H9 (cell line): ENCODE results near the gene CCBE1. TPM values are rescaled to one million over a fixed set of nuclear protein-coding genes. Genes with fewer than 3 reads are reported as not detected.

Experiments
- DNase-seq: peaks from one replicate; pipeline ENCODE4 v3.0.0-alpha.2; 2017
- H2AFZ ChIP-seq: one replicate; pipeline ENCODE4 v1.6.1; 2013; ENCODE audit warnings: mild to moderate bottlenecking, low read length, control low read depth, moderate library complexity
- H2AK5ac ChIP-seq: 2 replicates; pipeline ENCODE4 v1.6.1; 2013; ENCODE audit warnings: low read length, control low read depth, mixed read lengths; ENCODE audit not compliant: insufficient read length
- H2BK120ac ChIP-seq: one replicate; pipeline ENCODE4 v1.6.1; 2013; ENCODE audit warnings: low read depth, mild to moderate bottlenecking, low read length, control low read depth, inconsistent platforms; ENCODE audit not compliant: poor library complexity, severe bottlenecking
- H2BK12ac ChIP-seq: 2 replicates; pipeline ENCODE4 v1.6.1; 2013; ENCODE audit warnings: low read length, control low read depth, mixed read lengths, low read depth; ENCODE audit not compliant: insufficient read length
- H2BK15ac ChIP-seq: 2 replicates; pipeline ENCODE4 v1.6.1; 2013; ENCODE audit warnings: low read depth, low read length, control low read depth
- H2BK20ac ChIP-seq: one replicate; pipeline ENCODE4 v1.6.1; 2013; ENCODE audit warnings: low read depth, mild to moderate bottlenecking, low read length, control low read depth, inconsistent platforms; ENCODE audit not compliant: poor library complexity, severe bottlenecking
- H2BK5ac ChIP-seq: 2 replicates; pipeline ENCODE4 v1.6.1; 2013; ENCODE audit warnings: low read length, control low read depth, mixed read lengths; ENCODE audit not compliant: insufficient read length
- H3K14ac ChIP-seq: 2 replicates; pipeline ENCODE4 v1.6.1; 2013; ENCODE audit warnings: low read length, control low read depth; ENCODE audit not compliant: insufficient read depth
- H3K18ac ChIP-seq: 2 replicates; pipeline ENCODE4 v1.6.1; 2013; ENCODE audit warnings: low read depth, mild to moderate bottlenecking, mixed read lengths, low read length, control low read depth; ENCODE audit not compliant: insufficient read length
- H3K23ac ChIP-seq: 2 replicates; pipeline ENCODE4 v1.6.1; 2013; ENCODE audit warnings: low read length, control low read depth, mixed read lengths, low read depth; ENCODE audit not compliant: insufficient read length
- H3K23me2 ChIP-seq: 2 replicates; pipeline ENCODE4 v1.6.1; 2013; ENCODE audit warnings: low read depth, mild to moderate bottlenecking, mixed read lengths, low read length, control low read depth; ENCODE audit not compliant: insufficient read length, poor library complexity, severe bottlenecking
- H3K27ac ChIP-seq: 2 replicates; pipeline ENCODE4 v1.5.1; 2013; ENCODE audit warnings: low read length, control low read depth, mixed read lengths, low read depth; ENCODE audit not compliant: insufficient read length
- H3K27me3 ChIP-seq: 2 replicates; pipeline ENCODE4 v1.6.1; 2013; ENCODE audit warnings: low read length, control low read depth, inconsistent platforms; ENCODE audit not compliant: insufficient read depth
- H3K4ac ChIP-seq: 2 replicates; pipeline ENCODE4 v1.6.1; 2013; ENCODE audit warnings: low read depth, mild to moderate bottlenecking, control low read depth, inconsistent platforms, low read length, moderate library complexity
- H3K4me1 ChIP-seq: 2 replicates; pipeline ENCODE4 v1.6.1; 2013; ENCODE audit warnings: low read length, control low read depth, inconsistent platforms; ENCODE audit not compliant: insufficient read depth
- H3K4me2 ChIP-seq: 2 replicates; pipeline ENCODE4 v1.6.1; 2013; ENCODE audit warnings: low read length, control low read depth, mixed read lengths; ENCODE audit not compliant: insufficient read length, insufficient read depth
- H3K56ac ChIP-seq: 2 replicates; pipeline ENCODE4 v1.6.1; 2013; ENCODE audit warnings: low read depth, mild to moderate bottlenecking, mixed read lengths, low read length, control low read depth; ENCODE audit not compliant: insufficient read length
- H3K79me1 ChIP-seq: 2 replicates; pipeline ENCODE4 v1.6.1; 2013; ENCODE audit warnings: low read depth, mild to moderate bottlenecking, moderate library complexity, low read length, control low read depth, inconsistent platforms; ENCODE audit not compliant: insufficient read depth, poor library complexity, severe bottlenecking
- H3K79me2 ChIP-seq: 2 replicates; pipeline ENCODE4 v1.6.1; 2013; ENCODE audit warnings: low read length, control low read depth, inconsistent platforms; ENCODE audit not compliant: insufficient read depth
- H3K9ac ChIP-seq: 2 replicates; pipeline ENCODE4 v1.6.1; 2013; ENCODE audit warnings: low read length, control low read depth, mixed read lengths; ENCODE audit not compliant: insufficient read length; ENCODE audit errors: extremely low read depth
- H3K9me3 ChIP-seq: one replicate; pipeline ENCODE4 v1.6.1; 2013; ENCODE audit warnings: low read depth, low read length, inconsistent platforms; ENCODE audit not compliant: control insufficient read depth
- H3T11ph ChIP-seq: one replicate; pipeline ENCODE4 v1.6.1; 2013; ENCODE audit warnings: mild to moderate bottlenecking, low read length, control low read depth, inconsistent platforms
- H4K20me1 ChIP-seq: one replicate; pipeline ENCODE4 v1.6.1; 2013; ENCODE audit not compliant: control insufficient read depth, insufficient read length, insufficient read depth
- H4K5ac ChIP-seq: 2 replicates; pipeline ENCODE4 v1.6.1; 2013; ENCODE audit warnings: low read depth, mild to moderate bottlenecking, mixed read lengths, low read length, control low read depth; ENCODE audit not compliant: insufficient read length
- H4K8ac ChIP-seq: replicated peaks from 2 replicates; pipeline ENCODE4 v1.6.1; 2013; ENCODE audit warnings: low read length, control low read depth, mixed read lengths, low read depth; ENCODE audit not compliant: insufficient read length
- H4K91ac ChIP-seq: 2 replicates; pipeline ENCODE4 v1.6.1; 2013; ENCODE audit warnings: low read depth, mild to moderate bottlenecking, moderate library complexity, mixed read lengths, low read length, control low read depth; ENCODE audit not compliant: insufficient read length
- H3K27ac Mint-ChIP-seq, 3 experiments: 2 replicates in 2 of 3; 3 replicates in 1 of 3; pipeline ENCODE4 v1.8.0; 2020 to 2021; ENCODE audit warnings: mixed read lengths in 3 of 3, mild to moderate bottlenecking in 1 of 3, moderate library complexity in 1 of 3
- H3K27me3 Mint-ChIP-seq: 2 replicates; pipeline ENCODE4 v1.8.0; 2021; ENCODE audit warnings: low read depth, mild to moderate bottlenecking, moderate library complexity, mixed read lengths
- H3K36me3 Mint-ChIP-seq, 3 experiments: 2 replicates in 2 of 3; 3 replicates in 1 of 3; pipeline ENCODE4 v1.8.0; 2020 to 2021; ENCODE audit warnings: low read depth in 3 of 3, mixed read lengths in 3 of 3; ENCODE audit not compliant: insufficient read depth in 1 of 3
- H3K4me1 Mint-ChIP-seq, 2 experiments: 2 replicates each; pipeline ENCODE4 v1.8.0; 2020; ENCODE audit warnings: mixed read lengths in 2 of 2
- H3K4me3 Mint-ChIP-seq, 2 experiments: 2 replicates in 1 of 2; 3 replicates in 1 of 2; pipeline ENCODE4 v1.8.0; 2020 to 2021; ENCODE audit warnings: mild to moderate bottlenecking in 2 of 2, mixed read lengths in 2 of 2, moderate library complexity in 1 of 2
- H3K9me3 Mint-ChIP-seq, 2 experiments: 2 replicates in 1 of 2; 3 replicates in 1 of 2; pipeline ENCODE4 v1.8.0; 2020; ENCODE audit warnings: mild to moderate bottlenecking in 2 of 2, mixed read lengths in 2 of 2, moderate library complexity in 1 of 2
- WGBS: extraction: QIAGEN DNeasy Blood & Tissue Kit; methylation state at CpG from one replicate; pipeline ENCODE4 v1.1.7; 2013; ENCODE audit warnings: missing lambda C conversion rate, low lambda C conversion rate, mixed read lengths; ENCODE audit not compliant: insufficient read length; ENCODE audit errors: extremely low coverage; 5-methylcytosine and 5-hydroxymethylcytosine counted together
- total RNA-seq: library from RNA; stranded (reverse); gene quantifications from 2 replicates; pipeline ENCODE4 v1.2.1, GENCODE V29; 2021
- TF ChIP-seq, protein P1 (sequence below): fragments of 200-600 bp; sonication (generic); conservative IDR thresholded peaks from 3 replicates; pipeline ENCODE4 v1.8.0; 2021; ENCODE audit warnings: antibody characterized with exemption, mild to moderate bottlenecking

Gene CCBE1
- total RNA-seq, 1 experiment from 2014 or later, result 0.39 TPM

- H3K4me1 ChIP-seq, result no peaks in the 10 kb centered on the region
- no peak overlapping the region for H2AK5ac ChIP-seq
- no peak overlapping the region for H3K27ac Mint-ChIP-seq
- peaks cover 0 to 4% (median 0%) of the 10 kb centered on the region in 3 experiments; a peak in 3 of 7 replicates for H3K36me3 Mint-ChIP-seq
- H4K20me1 ChIP-seq, result no peaks in the 10 kb centered on the region
- H3K4ac ChIP-seq, result no peak overlapping the region
- no peaks in the 10 kb centered on the region for H3K79me1 ChIP-seq
- no peaks in the 10 kb centered on the region for H3K27me3 Mint-ChIP-seq
- H3K9me3 ChIP-seq, result peaks cover 5% of the 10 kb centered on the region
- H2BK120ac ChIP-seq, result no peak overlapping the region
- H3K56ac ChIP-seq, result no peak overlapping the region
- H3K9ac ChIP-seq, result no peak overlapping the region
- no peak overlapping the region for H3K27ac ChIP-seq
- no peak overlapping the region for H3K4me3 Mint-ChIP-seq
- TF ChIP-seq, protein P1, sequence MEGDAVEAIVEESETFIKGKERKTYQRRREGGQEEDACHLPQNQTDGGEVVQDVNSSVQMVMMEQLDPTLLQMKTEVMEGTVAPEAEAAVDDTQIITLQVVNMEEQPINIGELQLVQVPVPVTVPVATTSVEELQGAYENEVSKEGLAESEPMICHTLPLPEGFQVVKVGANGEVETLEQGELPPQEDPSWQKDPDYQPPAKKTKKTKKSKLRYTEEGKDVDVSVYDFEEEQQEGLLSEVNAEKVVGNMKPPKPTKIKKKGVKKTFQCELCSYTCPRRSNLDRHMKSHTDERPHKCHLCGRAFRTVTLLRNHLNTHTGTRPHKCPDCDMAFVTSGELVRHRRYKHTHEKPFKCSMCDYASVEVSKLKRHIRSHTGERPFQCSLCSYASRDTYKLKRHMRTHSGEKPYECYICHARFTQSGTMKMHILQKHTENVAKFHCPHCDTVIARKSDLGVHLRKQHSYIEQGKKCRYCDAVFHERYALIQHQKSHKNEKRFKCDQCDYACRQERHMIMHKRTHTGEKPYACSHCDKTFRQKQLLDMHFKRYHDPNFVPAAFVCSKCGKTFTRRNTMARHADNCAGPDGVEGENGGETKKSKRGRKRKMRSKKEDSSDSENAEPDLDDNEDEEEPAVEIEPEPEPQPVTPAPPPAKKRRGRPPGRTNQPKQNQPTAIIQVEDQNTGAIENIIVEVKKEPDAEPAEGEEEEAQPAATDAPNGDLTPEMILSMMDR, result no peak
- no peak for DNase-seq
- H3K18ac ChIP-seq, result no peak overlapping the region
- H4K8ac ChIP-seq, result no peak overlapping the region
- no peak overlapping the region for H3K23ac ChIP-seq
- no peak overlapping the region for H4K5ac ChIP-seq
- H2BK15ac ChIP-seq, result no peak overlapping the region
- no peaks in the 10 kb centered on the region for H3K27me3 ChIP-seq
- H3K23me2 ChIP-seq, result no peaks in the 10 kb centered on the region
- H3K4me1 Mint-ChIP-seq, result no peaks in the 10 kb centered on the region
- no peak overlapping the region for H2BK20ac ChIP-seq
- no peak overlapping the region for H3K4me2 ChIP-seq
- no peak overlapping the region for H2AFZ ChIP-seq
- no peak overlapping the region for H3K14ac ChIP-seq
- no peaks in the 10 kb centered on the region for H3K79me2 ChIP-seq
- H3T11ph ChIP-seq, result no peak overlapping the region
- no peak overlapping the region for H4K91ac ChIP-seq
- no peak overlapping the region for H2BK12ac ChIP-seq
- H2BK5ac ChIP-seq, result no peak overlapping the region
- H3K9me3 Mint-ChIP-seq, result peaks cover 4 to 5% of the 10 kb centered on the region in 2 experiments; a peak in 3 of 5 replicates
- no CpG with 5 or more reads among the region's 4 CpGs for WGBS
Measured at GRCh38 chr18:59492756-59493421, 204.3 kb downstream of the CCBE1 start.
